ENCODE data around the gene PARD3. TPM values are rescaled to one million over a fixed set of nuclear protein-coding genes. Genes with fewer than 3 reads are reported as not detected.

PARD3 gene
- polyA plus RNA-seq, 1 donor from 2014 or later, result 12.4 TPM

DNA sequence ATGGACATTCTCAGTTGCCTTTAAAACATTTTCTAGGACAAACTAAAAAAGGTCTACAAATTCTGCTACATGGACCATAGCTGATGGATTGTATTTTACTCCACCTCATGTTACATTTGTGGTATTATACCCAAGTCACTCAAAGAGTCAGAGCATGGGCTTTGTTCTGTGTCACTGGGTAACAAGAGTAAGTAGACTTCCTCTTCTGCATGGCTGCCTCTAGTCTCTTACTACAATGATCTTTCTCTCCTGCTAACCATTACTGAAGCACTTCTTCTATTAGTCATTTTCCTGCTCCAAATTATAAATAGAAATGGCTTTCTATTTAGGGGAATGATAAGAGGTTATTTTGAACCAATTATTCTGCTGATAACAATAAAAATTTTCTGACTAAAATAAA lies 753.3 kb downstream of the PARD3 start:
- no peaks in the 10 kb centered on the region for H3K9me2 ChIP-seq (ENCODE audit: insufficient read depth, low read length)
- no peak overlapping the region for H3K4me2 ChIP-seq (ENCODE audit: low read length)
- H2AFZ ChIP-seq (ENCODE audit: low read depth, low read length), result no peak overlapping the region
- TF ChIP-seq POLR2AphosphoS5 (IDR thresholded peaks at IDR 0.05) (no peak), EP300 (conservative IDR thresholded peaks at IDR 0.05; ENCODE audit: poor library complexity, severe bottlenecking) (no peak), CTCF (IDR thresholded peaks at IDR 0.05; ENCODE audit: poor library complexity, severe bottlenecking) (no peak), MXI1 (conservative IDR thresholded peaks at IDR 0.05; ENCODE audit: poor library complexity, severe bottlenecking) (no peak), TAF1 (IDR thresholded peaks at IDR 0.05; ENCODE audit: low read depth) (no peak), EZH2 (IDR thresholded peaks at IDR 0.05; ENCODE audit: borderline replicate concordance, insufficient read depth, low read length, poor library complexity, severe bottlenecking) (no peak), RAD21 (conservative IDR thresholded peaks at IDR 0.05) (no peak), SMC3 (conservative IDR thresholded peaks at IDR 0.05; ENCODE audit: poor library complexity) (no peak)
- TF ChIP-seq, protein P1, sequence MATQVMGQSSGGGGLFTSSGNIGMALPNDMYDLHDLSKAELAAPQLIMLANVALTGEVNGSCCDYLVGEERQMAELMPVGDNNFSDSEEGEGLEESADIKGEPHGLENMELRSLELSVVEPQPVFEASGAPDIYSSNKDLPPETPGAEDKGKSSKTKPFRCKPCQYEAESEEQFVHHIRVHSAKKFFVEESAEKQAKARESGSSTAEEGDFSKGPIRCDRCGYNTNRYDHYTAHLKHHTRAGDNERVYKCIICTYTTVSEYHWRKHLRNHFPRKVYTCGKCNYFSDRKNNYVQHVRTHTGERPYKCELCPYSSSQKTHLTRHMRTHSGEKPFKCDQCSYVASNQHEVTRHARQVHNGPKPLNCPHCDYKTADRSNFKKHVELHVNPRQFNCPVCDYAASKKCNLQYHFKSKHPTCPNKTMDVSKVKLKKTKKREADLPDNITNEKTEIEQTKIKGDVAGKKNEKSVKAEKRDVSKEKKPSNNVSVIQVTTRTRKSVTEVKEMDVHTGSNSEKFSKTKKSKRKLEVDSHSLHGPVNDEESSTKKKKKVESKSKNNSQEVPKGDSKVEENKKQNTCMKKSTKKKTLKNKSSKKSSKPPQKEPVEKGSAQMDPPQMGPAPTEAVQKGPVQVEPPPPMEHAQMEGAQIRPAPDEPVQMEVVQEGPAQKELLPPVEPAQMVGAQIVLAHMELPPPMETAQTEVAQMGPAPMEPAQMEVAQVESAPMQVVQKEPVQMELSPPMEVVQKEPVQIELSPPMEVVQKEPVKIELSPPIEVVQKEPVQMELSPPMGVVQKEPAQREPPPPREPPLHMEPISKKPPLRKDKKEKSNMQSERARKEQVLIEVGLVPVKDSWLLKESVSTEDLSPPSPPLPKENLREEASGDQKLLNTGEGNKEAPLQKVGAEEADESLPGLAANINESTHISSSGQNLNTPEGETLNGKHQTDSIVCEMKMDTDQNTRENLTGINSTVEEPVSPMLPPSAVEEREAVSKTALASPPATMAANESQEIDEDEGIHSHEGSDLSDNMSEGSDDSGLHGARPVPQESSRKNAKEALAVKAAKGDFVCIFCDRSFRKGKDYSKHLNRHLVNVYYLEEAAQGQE (IDR thresholded peaks at IDR 0.05; ENCODE audit: borderline replicate concordance), result no peak
- no peaks in the 10 kb centered on the region for H4K20me1 ChIP-seq (ENCODE audit: insufficient read depth)
- H3K4me3 ChIP-seq (ENCODE audit: low read length), result no peak overlapping the region
- H3K27ac ChIP-seq (ENCODE audit: low read length), result no peak overlapping the region
- H3K9me3 ChIP-seq (ENCODE audit: low read length), result peaks cover 10% of the 10 kb centered on the region
- no peak overlapping the region for H3K9ac ChIP-seq (ENCODE audit: low read length)
- H3K79me2 ChIP-seq (replicated peaks; ENCODE audit: insufficient read depth, low read length), result no peaks in the 10 kb centered on the region
- no peaks in the 10 kb centered on the region for H3K27me3 ChIP-seq (ENCODE audit: insufficient read depth, low read depth, low read length)
- H3K36me3 ChIP-seq (ENCODE audit: insufficient read depth, low read length), result no peaks in the 10 kb centered on the region
- no peaks in the 10 kb centered on the region for H3F3A ChIP-seq (ENCODE audit: insufficient read depth, low read length, poor library complexity, severe bottlenecking)

Small RNA genes lying within 50 kb of the gene (small RNA-seq; reads per million reads assigned to genes)
- gene ELOBP4 (0 reads per million in 3 experiments), gene RF00019 (0 to 1.2 (median 0) reads per million in 3 experiments), gene RPL37P18 (0 reads per million in 3 experiments)
